ENCODE data around the gene KAZN. TPM values are rescaled to one million over a fixed set of nuclear protein-coding genes. Genes with fewer than 3 reads are reported as not detected.

KAZN gene
- total RNA-seq, 1 donor from 2014 or later: 37.2 TPM

- intact Hi-C loops (cut with DNase I): no loop called here
- ATAC-seq (no peak), DNase-seq (ENCODE audit: low spot score) (no peak)
Measured at GRCh38 chr1:15158506-15159165, 560.2 kb downstream of the KAZN start.

- intact Hi-C loops (cut with DNase I): no loop called here
- no peak for ATAC-seq
- DNase-seq (ENCODE audit: low spot score): no peak
Measured at GRCh38 chr1:15159166-15159555, 560.7 kb downstream of the KAZN start.

- DNase-seq (ENCODE audit: low spot score): no peak
- intact Hi-C loops (cut with DNase I): no loop called here
- no peak for ATAC-seq
Measured at GRCh38 chr1:15160626-15161025, 562.1 kb downstream of the KAZN start.

- no peak for ATAC-seq
- DNase-seq (ENCODE audit: low spot score): no peak
Measured at GRCh38 chr1:15167386-15167785, 568.9 kb downstream of the KAZN start.

More at GRCh38 chr1:15167386-15167785, 568.9 kb downstream of the KAZN start:
- intact Hi-C loops (cut with DNase I): no loop called here

All from sciatic nerve (tissue), 2 donors.